Smooth muscle cell (in vitro differentiated cells): ENCODE results near the gene FARP1. TPM values are rescaled to one million over a fixed set of nuclear protein-coding genes. Genes with fewer than 3 reads are reported as not detected.
A peak's percentile ranks its signal among the peaks of the same experiment; 100 is the strongest.

Experiments
- DNase-seq: peaks from one replicate; lab custom pipeline; 2025; ENCODE audit not compliant: unreplicated experiment; lab: John Stamatoyannopoulos, UW
- H2AFZ ChIP-seq: fragments of 200-600 bp; sonication (generic); 2 replicates; pipeline ENCODE4 v1.6.0; 2016; ENCODE audit warnings: antibody characterized with exemption, low read depth, mild to moderate bottlenecking
- H3F3A ChIP-seq: fragments of 200-600 bp; sonication (generic); 2 replicates; pipeline ENCODE4 v1.6.0; 2017; ENCODE audit warnings: antibody characterized with exemption, low read depth
- H3K27ac ChIP-seq: fragments of 200-600 bp; sonication (generic); 2 replicates; pipeline ENCODE4 v1.5.1; 2016; ENCODE audit warnings: low read depth, mild to moderate bottlenecking
- H3K27me3 ChIP-seq: fragments of 200-600 bp; sonication (generic); 2 replicates; pipeline ENCODE4 v1.6.1; 2016; ENCODE audit warnings: low read depth, mild to moderate bottlenecking
- H3K36me3 ChIP-seq: fragments of 200-600 bp; sonication (generic); 2 replicates; pipeline ENCODE4 v1.5.1; 2016; ENCODE audit warnings: low read depth
- H3K4me1 ChIP-seq: fragments of 200-600 bp; sonication (generic); 2 replicates; pipeline ENCODE4 v1.5.1; 2016; ENCODE audit warnings: low read depth
- H3K4me2 ChIP-seq: fragments of 200-600 bp; sonication (generic); 2 replicates; pipeline ENCODE4 v1.6.0; 2016; ENCODE audit warnings: mild to moderate bottlenecking
- H3K4me3 ChIP-seq: fragments of 200-600 bp; sonication (generic); 2 replicates; pipeline ENCODE4 v1.5.1; 2016; ENCODE audit warnings: mild to moderate bottlenecking
- H3K79me2 ChIP-seq: fragments of 200-600 bp; sonication (generic); 2 replicates; pipeline ENCODE4 v1.6.0; 2016; ENCODE audit warnings: low read depth, mild to moderate bottlenecking
- H3K9ac ChIP-seq: fragments of 200-600 bp; sonication (generic); 2 replicates; pipeline ENCODE4 v1.6.0; 2016; ENCODE audit warnings: low read depth
- H3K9me3 ChIP-seq: fragments of 200-600 bp; sonication (generic); replicated peaks from 2 replicates; pipeline ENCODE4 v1.5.1; 2016; ENCODE audit warnings: low read depth
- H4K20me1 ChIP-seq: fragments of 200-600 bp; sonication (generic); 2 replicates; pipeline ENCODE4 v1.6.0; 2016; ENCODE audit warnings: low read depth
- WGBS: methylation state at CpG from one replicate; pipeline ENCODE4 v1.1.7; 2016; ENCODE audit warnings: low lambda C conversion rate; 5-methylcytosine and 5-hydroxymethylcytosine counted together
- polyA plus RNA-seq: library from polyadenylated mRNA; unstranded; fragments of >200 nt; fragmentation: Nextera tagmentation; extraction: Ambion mirVana; gene quantifications from 2 replicates; pipeline ENCODE4 v1.2.1, GENCODE V29; 2016
- total RNA-seq: library from RNA; depleted of rRNA; stranded (reverse); fragments of >200 nt; gene quantifications from 2 replicates; pipeline ENCODE4 v1.2.3, GENCODE V29; 2014
- TF ChIP-seq, protein P1 (sequence below): fragments of 200-600 bp; sonication (generic); IDR thresholded peaks from 2 replicates; pipeline ENCODE4 v1.5.1; 2017; ENCODE audit warnings: borderline replicate concordance, mild to moderate bottlenecking, antibody characterized with exemption; ENCODE audit not compliant: insufficient read depth, poor library complexity, severe bottlenecking

FARP1 gene
- total and polyA plus RNA-seq, 2 experiments from 2014 or later = 59.4 to 104 TPM

DNA sequence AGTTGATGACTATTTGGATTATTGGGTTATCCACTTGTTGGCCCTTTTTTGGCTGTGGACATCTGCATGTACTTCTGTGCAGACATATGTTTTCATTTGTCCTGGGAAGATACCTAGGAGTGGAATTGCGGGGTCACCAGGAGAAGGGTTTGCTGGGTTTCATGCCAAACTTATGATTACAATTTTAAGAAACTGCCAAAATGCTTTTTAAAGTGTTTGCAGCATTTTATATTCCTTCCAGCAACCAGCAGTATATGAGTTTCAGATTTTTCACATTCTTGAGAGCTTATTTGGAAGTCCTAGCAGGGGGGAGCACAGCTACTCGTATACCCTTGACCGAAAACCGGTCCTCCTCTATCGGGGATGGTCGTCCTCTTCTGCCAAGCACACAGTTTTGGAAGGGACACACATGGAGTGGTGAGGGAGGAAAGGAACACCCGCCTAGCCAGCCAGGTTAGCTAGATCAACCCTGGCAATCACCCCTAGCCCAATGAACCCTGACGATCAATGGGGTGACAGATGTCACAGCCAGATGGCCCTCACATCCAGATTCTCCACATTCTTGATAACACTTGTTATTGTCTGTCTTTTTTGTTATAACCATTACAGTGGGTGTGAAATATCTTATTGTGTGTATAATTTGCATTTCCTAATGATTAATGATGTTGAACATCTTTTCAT is 60.9 kb downstream of the FARP1 start:
- TF ChIP-seq, protein P1, sequence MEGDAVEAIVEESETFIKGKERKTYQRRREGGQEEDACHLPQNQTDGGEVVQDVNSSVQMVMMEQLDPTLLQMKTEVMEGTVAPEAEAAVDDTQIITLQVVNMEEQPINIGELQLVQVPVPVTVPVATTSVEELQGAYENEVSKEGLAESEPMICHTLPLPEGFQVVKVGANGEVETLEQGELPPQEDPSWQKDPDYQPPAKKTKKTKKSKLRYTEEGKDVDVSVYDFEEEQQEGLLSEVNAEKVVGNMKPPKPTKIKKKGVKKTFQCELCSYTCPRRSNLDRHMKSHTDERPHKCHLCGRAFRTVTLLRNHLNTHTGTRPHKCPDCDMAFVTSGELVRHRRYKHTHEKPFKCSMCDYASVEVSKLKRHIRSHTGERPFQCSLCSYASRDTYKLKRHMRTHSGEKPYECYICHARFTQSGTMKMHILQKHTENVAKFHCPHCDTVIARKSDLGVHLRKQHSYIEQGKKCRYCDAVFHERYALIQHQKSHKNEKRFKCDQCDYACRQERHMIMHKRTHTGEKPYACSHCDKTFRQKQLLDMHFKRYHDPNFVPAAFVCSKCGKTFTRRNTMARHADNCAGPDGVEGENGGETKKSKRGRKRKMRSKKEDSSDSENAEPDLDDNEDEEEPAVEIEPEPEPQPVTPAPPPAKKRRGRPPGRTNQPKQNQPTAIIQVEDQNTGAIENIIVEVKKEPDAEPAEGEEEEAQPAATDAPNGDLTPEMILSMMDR = no peak
- Histone ChIP-seq H4K20me1 (peaks cover 12% of the 10 kb centered on the region), H3K79me2 (peaks cover 68% of the 10 kb centered on the region), H3F3A (peaks cover 27% of the 10 kb centered on the region), H3K27ac (no peak overlapping the region), H3K27me3 (no peaks in the 10 kb centered on the region), H3K4me1 (peaks cover 34% of the 10 kb centered on the region), H3K9me3 (peaks cover 8% of the 10 kb centered on the region), H3K36me3 (no peaks in the 10 kb centered on the region), H3K4me2 (no peak overlapping the region), H3K4me3 (no peak overlapping the region), H2AFZ (no peak overlapping the region), H3K9ac (no peak overlapping the region)
- DNase-seq = no peak
- WGBS = 98% methylated on average over 8 of the region's 8 CpGs

DNA sequence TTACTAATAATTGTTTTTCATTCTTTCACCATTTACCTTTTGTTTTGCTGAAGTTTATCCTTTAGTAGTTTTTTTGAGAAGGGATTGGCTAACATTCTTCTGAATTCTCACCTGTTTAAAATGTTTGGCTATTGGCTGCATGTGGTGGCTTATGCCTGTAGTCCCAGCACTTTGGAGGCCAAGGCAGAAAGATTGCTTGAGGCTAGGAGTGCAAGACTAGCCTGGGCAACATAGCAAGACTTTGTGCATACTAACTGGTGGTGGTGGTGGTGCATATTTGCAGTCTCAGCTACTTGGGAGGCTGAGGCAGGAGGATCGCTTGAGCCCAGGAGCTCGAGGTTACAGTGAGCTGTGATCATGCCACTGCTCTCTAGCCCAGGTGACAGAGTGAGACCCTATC is 61.7 kb downstream of the FARP1 start:
- Histone ChIP-seq H3K4me1 (peaks cover 28% of the 10 kb centered on the region), H3K27ac (no peak overlapping the region), H3K9ac (no peak overlapping the region)

DNA sequence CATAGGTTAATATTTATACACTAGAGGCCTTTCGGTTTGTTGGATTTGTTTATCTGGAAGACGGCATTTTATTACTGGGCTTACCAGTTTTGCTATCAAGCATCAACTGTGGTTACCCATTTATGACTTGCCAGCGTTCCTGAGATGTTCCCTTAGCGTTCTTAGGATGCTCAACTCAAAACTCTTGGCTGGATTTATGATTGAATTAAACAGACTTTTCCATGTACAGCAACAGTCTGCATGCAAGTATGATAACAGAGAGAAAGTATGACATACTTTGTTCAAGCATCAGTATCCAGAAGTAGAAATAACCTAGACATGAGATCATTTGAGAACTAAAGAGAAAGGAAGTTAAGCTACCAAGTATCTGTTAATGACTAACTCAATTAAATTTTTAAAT is 64.1 kb downstream of the FARP1 start:
- Histone ChIP-seq H4K20me1 (no peaks in the 10 kb centered on the region), H3K36me3 (no peaks in the 10 kb centered on the region), H3K79me2 (peaks cover 74% of the 10 kb centered on the region), H2AFZ (no peak overlapping the region), H3F3A (peaks cover 19% of the 10 kb centered on the region), H3K4me1 (peaks cover 8% of the 10 kb centered on the region), H3K27me3 (no peaks in the 10 kb centered on the region), H3K9ac (peak overlapping the region; percentile 58), H3K4me3 (no peak overlapping the region), H3K4me2 (peak overlapping the region; percentile 70), H3K27ac (peak overlapping the region; percentile 90), H3K9me3 (peaks cover 8% of the 10 kb centered on the region)
- TF ChIP-seq, protein P1 = no peak
- 15% methylated on average over 4 of the region's 4 CpGs for WGBS
- no peak for DNase-seq

More for the DNA sequence above, 61.7 kb downstream of the FARP1 start:
- H3K9me3 ChIP-seq = peaks cover 8% of the 10 kb centered on the region
- no peak overlapping the region for H3K4me2 ChIP-seq
- H3K4me3 ChIP-seq = no peak overlapping the region
- H4K20me1 ChIP-seq = peaks cover 6% of the 10 kb centered on the region
- H3F3A ChIP-seq = peaks cover 27% of the 10 kb centered on the region
- H3K36me3 ChIP-seq = no peaks in the 10 kb centered on the region
- H3K79me2 ChIP-seq = peaks cover 73% of the 10 kb centered on the region
- no peak overlapping the region for H2AFZ ChIP-seq
- no peaks in the 10 kb centered on the region for H3K27me3 ChIP-seq
- TF ChIP-seq, protein P1 = no peak
- 94% methylated on average over 2 of the region's 2 CpGs for WGBS
- no peak for DNase-seq

DNA sequence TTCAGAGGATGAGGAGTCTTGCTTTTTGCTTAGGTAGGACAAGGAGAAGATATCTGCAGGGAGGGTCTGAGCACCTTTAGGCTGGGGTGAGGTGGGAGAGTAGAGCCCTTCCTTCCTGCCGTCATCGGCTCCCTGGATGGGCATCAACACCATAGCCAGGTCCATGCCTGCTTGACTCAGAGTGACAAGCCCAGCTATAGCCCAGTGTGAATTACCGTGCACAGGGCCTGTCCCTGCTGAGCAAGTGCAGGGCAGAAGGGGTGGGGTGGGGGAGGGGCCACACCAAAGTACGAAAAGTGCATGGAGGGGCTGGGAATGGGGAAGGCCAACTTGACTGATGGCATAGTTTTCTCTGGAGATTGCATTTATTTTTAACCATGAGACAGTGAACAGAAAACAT is 64.5 kb downstream of the FARP1 start:
- H3K9ac ChIP-seq = peak overlapping the region; percentile 58
- H3K4me2 ChIP-seq = peak overlapping the region; percentile 70
- H3F3A ChIP-seq = peaks cover 14% of the 10 kb centered on the region
- H3K27ac ChIP-seq = peak overlapping the region; percentile 90
- no peak for DNase-seq
- peaks cover 8% of the 10 kb centered on the region for H3K9me3 ChIP-seq
- TF ChIP-seq, protein P1 = no peak
- H4K20me1 ChIP-seq = no peaks in the 10 kb centered on the region
- no peaks in the 10 kb centered on the region for H3K36me3 ChIP-seq
- H3K27me3 ChIP-seq = no peaks in the 10 kb centered on the region
- no peak overlapping the region for H3K4me3 ChIP-seq
- H3K79me2 ChIP-seq = peaks cover 74% of the 10 kb centered on the region
- whole genome bisulfite sequencing = 38% methylated on average over 4 of the region's 4 CpGs
- H2AFZ ChIP-seq = no peak overlapping the region
- peaks cover 5% of the 10 kb centered on the region for H3K4me1 ChIP-seq
